Measurements from ENCODE around the gene TMEM37. TPM values are rescaled to one million over a fixed set of nuclear protein-coding genes. Genes with fewer than 3 reads are reported as not detected.

The TMEM37 gene
- total and polyA plus RNA-seq, 4 donors, result 17.6 to 125 (median 37.4) TPM

DNA sequence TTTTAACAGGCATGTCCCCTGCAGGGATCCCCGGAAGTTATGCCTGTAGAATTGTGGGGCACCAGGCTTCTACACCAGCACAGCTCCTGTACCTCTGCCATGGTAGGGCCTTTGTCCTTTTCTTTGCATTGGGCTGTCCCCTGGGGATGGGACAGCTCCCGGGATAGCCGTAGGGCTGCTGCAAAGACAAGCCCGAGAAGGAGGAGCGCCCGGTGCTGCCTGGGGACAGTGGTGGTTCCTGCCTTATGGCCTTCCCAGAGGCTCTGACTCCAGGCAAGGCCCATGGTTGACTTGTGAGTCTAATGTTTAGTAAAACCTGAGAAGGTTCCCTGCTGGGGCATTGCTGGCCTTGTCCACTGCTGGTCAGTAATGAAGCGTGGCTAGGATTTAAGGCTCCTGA lies 30.9 kb downstream of the TMEM37 start:
- Histone ChIP-seq H3K9me3 (ENCODE audit: control insufficient read depth in 4 of 4, low read length in 3 of 4) (no peaks in the 10 kb centered on the region), H3K27ac (ENCODE audit: low read depth in 1 of 2, low read length in 2 of 2) (no peak overlapping the region), H3K4me1 (ENCODE audit: control insufficient read depth in 4 of 4, insufficient read depth in 4 of 4, low read length in 3 of 4) (no peaks in the 10 kb centered on the region), H3K36me3 (ENCODE audit: control insufficient read depth in 4 of 4, insufficient read depth in 3 of 4, low read depth in 1 of 4, low read length in 3 of 4) (no peaks in the 10 kb centered on the region), H3K9ac (ENCODE audit: low read depth in 1 of 2, low read length in 2 of 2) (no peak overlapping the region), H3K4me3 (ENCODE audit: low read depth in 1 of 3, low read length in 3 of 3) (no peak overlapping the region), H3K27me3 (ENCODE audit: control insufficient read depth in 4 of 4, insufficient read depth in 4 of 4, low read length in 3 of 4) (no peaks in the 10 kb centered on the region)
- TF ChIP-seq GABPA (IDR thresholded peaks at IDR 0.05 in 1 of 2, conservative IDR thresholded peaks at IDR 0.05 in 1 of 2) (no peak), FOXA2 (IDR thresholded peaks at IDR 0.05) (no peak), ZBTB33 (IDR thresholded peaks at IDR 0.05) (no peak), SP1 (IDR thresholded peaks at IDR 0.05) (no peak), CTCF (IDR thresholded peaks at IDR 0.05; ENCODE audit: low read depth, low read length, missing input control) (no peak), FOXA1 (IDR thresholded peaks at IDR 0.05) (no peak), RXRA (IDR thresholded peaks at IDR 0.05) (no peak), RAD21 (IDR thresholded peaks at IDR 0.05) (no peak), YY1 (IDR thresholded peaks at IDR 0.05) (no peak), HNF4G (IDR thresholded peaks at IDR 0.05) (no peak), ATF3 (IDR thresholded peaks at IDR 0.05) (no peak), TAF1 (conservative IDR thresholded peaks at IDR 0.05) (no peak), HNF4A (conservative IDR thresholded peaks at IDR 0.05) (no peak), NR2F2 (IDR thresholded peaks at IDR 0.05) (no peak), JUND (IDR thresholded peaks at IDR 0.05) (no peak), EGR1 (IDR thresholded peaks at IDR 0.05; ENCODE audit: low read depth in 2 of 2) (no peak)
- TF ChIP-seq, protein P1, sequence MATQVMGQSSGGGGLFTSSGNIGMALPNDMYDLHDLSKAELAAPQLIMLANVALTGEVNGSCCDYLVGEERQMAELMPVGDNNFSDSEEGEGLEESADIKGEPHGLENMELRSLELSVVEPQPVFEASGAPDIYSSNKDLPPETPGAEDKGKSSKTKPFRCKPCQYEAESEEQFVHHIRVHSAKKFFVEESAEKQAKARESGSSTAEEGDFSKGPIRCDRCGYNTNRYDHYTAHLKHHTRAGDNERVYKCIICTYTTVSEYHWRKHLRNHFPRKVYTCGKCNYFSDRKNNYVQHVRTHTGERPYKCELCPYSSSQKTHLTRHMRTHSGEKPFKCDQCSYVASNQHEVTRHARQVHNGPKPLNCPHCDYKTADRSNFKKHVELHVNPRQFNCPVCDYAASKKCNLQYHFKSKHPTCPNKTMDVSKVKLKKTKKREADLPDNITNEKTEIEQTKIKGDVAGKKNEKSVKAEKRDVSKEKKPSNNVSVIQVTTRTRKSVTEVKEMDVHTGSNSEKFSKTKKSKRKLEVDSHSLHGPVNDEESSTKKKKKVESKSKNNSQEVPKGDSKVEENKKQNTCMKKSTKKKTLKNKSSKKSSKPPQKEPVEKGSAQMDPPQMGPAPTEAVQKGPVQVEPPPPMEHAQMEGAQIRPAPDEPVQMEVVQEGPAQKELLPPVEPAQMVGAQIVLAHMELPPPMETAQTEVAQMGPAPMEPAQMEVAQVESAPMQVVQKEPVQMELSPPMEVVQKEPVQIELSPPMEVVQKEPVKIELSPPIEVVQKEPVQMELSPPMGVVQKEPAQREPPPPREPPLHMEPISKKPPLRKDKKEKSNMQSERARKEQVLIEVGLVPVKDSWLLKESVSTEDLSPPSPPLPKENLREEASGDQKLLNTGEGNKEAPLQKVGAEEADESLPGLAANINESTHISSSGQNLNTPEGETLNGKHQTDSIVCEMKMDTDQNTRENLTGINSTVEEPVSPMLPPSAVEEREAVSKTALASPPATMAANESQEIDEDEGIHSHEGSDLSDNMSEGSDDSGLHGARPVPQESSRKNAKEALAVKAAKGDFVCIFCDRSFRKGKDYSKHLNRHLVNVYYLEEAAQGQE (IDR thresholded peaks at IDR 0.05), result no peak
- TF ChIP-seq, protein P2, sequence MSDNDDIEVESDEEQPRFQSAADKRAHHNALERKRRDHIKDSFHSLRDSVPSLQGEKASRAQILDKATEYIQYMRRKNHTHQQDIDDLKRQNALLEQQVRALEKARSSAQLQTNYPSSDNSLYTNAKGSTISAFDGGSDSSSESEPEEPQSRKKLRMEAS (IDR thresholded peaks at IDR 0.05), result no peak
- 96% methylated on average over 7 of the region's 7 CpGs for WGBS
- DNase-seq (ENCODE audit: low spot score), result no peak

Data from liver (tissue), 9 donors.